Measurements from ENCODE around the gene NUP50.
A peak's percentile ranks its signal among the peaks of the same experiment; 100 is the strongest.
"Not testable (repeated sequence)": the region's sequence is repeated elsewhere in the genome, so short reads cannot be mapped to it uniquely, and the experiment has no call there.

NUP50 gene

GRCh38 chr22:45163099-45163450 is 650 bp upstream of the NUP50 start:
- no peak for DNase-seq

GRCh38 chr22:45164270-45165088 is 754 bp downstream of the NUP50 start:
- DNase-seq = peak; percentile 38

GRCh38 chr22:45166932-45167331 is 3.2 kb downstream of the NUP50 start:
- no peak for DNase-seq

- peak; percentile 33 for DNase-seq
These were observed 6.1 kb downstream of the NUP50 start for GRCh38 chr22:45169591-45170466.

GRCh38 chr22:45171830-45172229 is 8.1 kb downstream of the NUP50 start:
- no peak for DNase-seq

GRCh38 chr22:45172881-45173585 is 9.3 kb downstream of the NUP50 start:
- no peak for DNase-seq

- no peak for DNase-seq
These were observed 15.7 kb downstream of the NUP50 start for GRCh38 chr22:45179276-45180049.

- DNase-seq = no peak
These were observed 16.5 kb downstream of the NUP50 start for GRCh38 chr22:45180146-45180679.

- no peak for DNase-seq
These were observed 17.5 kb downstream of the NUP50 start for GRCh38 chr22:45181240-45181639.

GRCh38 chr22:45181766-45182165 is 18.0 kb downstream of the NUP50 start:
- DNase-seq = no peak

- no peak for DNase-seq
These were observed 20.2 kb downstream of the NUP50 start for GRCh38 chr22:45183974-45184373.

- DNase-seq = no peak
These were observed 22.2 kb downstream of the NUP50 start for GRCh38 chr22:45185718-45186514.

- DNase-seq = no peak
These were observed 24.2 kb downstream of the NUP50 start for GRCh38 chr22:45187891-45188290.

GRCh38 chr22:45188779-45189178 is 25.1 kb downstream of the NUP50 start:
- DNase-seq = no peak

GRCh38 chr22:45190202-45190872 is 26.6 kb downstream of the NUP50 start:
- DNase-seq = no peak

GRCh38 chr22:45191746-45192145 is 28.0 kb downstream of the NUP50 start:
- not testable (repeated sequence) for DNase-seq

GRCh38 chr22:45192701-45193187 is 29.0 kb downstream of the NUP50 start:
- DNase-seq = no peak

GRCh38 chr22:45194686-45195085 is 31.0 kb downstream of the NUP50 start:
- DNase-seq = no peak

GRCh38 chr22:45195616-45196015 is 31.9 kb downstream of the NUP50 start:
- no peak for DNase-seq

GRCh38 chr22:45196308-45196707 is 32.6 kb downstream of the NUP50 start:
- no peak for DNase-seq
